ENCODE data around the gene BUD13.

BUD13 gene

DNA sequence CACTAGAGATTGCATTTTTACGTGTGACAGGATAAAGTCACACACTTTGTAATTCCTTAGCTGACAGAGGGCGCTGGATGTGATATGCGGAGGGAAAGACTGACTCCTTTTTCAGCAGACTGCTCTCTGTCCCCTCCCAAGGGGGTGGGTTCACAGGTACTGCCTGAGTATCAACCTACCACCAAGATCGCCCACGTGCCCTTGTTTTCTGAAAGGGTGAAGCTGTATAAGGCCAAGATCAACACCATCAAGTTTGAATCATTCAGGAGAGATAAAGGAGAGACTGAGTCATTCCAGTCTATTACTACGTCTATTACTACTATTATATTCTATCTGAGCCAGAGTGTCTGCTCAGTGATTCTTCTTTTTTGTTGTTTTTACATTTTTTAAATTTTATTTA lies 30.7 kb downstream of the BUD13 start:
- no peak for DNase-seq

DNA sequence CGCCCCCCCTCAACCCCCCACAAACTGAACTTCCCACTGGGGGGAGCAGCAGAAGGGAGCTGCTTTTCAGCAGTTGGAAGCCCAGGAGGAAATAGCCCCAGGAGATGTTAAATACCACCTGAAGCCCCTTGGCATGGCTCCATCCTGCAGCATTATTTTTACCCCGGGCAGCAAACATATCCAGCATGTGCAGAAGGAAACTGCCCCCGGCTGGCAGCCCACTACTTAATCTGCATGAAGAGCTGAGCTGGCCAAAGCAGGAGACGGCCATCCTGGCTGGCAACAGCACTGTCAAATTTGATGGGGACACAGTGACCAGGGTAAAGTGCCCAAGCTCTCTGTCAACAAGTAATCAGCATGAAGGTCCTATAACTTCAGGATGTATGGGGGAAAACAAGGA lies 32.0 kb downstream of the BUD13 start:
- DNase-seq = no peak

DNA sequence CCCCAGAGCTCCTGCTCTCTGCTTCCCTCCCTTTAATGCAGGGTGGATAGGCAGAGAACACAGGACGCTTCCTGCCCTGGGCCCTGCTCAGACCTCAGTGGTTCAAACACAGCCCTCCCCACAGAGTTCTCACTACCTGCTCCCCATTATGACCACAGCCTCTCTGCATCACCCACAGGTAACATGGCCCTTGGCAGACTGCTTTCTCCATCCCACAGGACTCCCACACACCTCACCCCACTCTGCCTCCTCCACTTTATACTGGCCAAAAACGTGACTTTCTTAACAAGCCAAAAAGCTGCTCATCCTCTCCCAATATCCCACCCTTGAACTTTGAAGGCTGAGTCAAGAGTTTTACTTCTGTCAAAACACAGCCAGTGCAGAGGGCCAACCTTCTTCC lies 33.8 kb downstream of the BUD13 start:
- no peak for DNase-seq

DNA sequence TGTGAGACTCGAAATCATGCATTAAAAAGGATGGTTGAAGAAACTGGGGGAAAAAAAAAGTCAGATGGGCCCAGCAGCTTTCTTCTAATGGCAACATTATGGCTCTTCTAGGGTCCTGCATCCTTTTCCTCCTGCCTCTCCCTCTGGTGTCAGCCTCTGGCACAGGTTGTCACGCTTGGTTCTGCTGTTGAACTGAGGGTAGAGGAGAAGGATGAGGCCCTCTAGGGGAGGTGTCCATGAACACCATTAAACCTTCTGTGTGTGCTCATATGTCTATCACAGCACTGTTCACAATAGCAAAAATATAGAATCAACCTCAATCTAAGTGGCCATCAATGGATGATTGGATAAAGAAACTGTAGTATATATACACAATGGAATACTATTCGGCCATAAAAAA lies 36.0 kb downstream of the BUD13 start:
- no peak for DNase-seq

DNA sequence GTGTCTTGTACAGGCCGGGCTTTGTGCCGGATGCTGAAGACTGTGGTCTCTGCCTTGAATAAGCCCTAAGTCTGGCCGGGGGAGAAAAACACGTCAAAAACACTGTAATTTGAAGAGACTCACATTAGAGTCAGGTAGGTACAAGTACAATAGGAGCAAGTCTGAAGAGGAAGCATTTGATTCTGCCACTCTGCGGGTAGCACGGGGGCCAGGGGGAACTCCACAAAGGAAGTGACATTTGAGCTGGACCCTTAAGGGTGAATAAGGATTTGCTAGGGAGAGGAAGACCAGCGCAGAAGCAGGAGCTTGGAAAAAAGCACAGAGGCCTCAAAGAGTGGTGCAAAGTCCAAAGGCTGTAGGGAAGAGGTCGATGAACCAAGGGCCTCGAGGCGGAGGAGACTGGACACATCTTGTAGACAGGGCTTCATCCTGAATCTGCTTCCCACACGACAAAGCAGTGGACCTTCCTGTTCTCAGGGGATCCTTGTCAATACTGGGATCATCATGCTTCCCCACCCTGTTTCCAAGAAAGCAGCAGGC lies 38.7 kb downstream of the BUD13 start:
- no peak for DNase-seq

DNA sequence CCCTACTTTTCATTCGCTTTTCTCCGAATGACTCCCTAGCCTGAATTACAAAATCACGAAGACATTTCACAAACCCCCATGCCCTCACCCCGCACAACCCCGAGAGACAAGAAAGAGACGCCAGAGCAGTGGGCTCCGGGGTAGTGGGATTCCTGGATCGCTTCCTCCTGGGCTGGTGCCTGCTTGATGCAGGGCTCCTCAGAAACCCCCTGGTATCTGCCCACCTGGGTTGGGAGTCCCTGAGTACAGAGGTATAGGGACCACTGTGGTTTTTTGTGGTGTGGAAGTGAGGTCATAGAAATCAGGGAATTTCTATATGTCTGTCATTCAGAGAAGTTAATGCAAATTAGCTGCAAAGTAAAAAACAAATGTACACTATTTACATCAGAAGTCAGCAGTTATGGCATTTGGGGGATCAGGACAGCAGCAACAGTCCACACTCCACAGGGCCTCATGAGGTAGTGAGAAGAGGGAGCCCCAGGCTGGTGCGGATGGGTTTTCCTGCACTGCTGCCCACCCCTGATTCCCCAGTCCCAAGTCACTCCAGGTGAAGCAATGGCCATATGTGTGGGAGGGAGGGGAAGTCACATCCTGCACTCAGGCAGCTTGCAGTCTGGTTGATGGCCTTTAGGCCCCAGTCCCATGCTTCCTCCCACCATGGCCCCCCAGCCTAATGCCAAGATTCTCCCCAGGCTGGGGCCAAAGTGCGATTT lies 39.6 kb downstream of the BUD13 start:
- DNase-seq = no peak

DNA sequence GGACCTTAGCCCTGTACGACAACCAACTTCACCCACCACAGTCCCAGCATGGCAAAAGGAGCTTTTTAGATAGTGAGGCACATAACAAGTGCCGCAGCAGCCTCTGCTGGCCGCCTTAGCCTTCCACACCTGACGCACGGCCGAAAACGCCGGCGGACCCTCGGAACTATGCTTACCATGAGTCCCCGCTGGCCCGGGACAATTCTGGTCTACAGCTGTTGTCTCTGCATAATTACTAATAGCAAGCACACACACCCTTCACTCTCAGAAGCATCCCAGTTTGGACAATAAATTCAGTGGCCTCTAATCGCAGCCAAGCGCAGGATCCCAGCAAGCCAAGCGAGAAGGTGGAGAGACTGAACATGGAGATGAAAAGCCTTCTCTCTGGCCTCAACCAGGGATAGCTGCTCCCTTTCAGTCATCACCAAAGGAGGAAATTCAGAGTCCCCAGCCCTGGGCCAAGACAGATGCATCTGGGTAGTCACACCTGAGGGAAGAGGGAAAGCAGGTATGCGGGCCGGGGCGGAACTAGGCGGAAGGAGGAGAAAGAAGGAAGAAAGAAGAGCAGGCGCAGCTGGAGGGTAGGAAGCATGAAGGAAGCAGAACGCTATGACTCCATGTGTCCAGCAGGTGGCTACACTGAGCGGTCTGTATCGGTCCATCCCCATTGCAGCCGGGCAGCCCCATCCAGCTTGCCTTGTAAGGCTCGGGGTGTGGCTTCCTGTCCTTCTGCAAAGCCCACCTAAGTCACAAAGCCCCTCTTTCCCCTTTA lies 40.3 kb downstream of the BUD13 start:
- DNase-seq = peak; percentile 46

DNA sequence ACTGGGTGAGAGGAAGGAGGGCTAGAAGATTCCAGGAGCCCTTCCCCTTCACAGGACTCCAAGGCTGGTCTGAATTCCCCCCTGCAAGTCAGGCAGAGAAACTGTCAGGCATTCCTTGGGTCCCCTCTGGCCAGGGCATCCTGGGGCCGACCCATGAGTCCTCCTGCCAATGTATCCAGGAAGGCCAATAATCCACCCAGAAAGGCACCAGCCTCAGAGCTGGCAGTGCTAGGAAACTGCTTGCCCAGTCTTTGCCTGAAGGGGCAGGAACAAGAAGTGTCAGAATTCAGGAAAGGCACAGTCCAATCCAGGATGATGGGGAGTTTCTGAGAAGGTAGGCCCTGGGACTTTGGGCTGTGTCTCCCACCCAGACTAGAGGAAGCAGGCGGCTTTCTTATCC lies 41.0 kb downstream of the BUD13 start:
- DNase-seq = no peak

DNA sequence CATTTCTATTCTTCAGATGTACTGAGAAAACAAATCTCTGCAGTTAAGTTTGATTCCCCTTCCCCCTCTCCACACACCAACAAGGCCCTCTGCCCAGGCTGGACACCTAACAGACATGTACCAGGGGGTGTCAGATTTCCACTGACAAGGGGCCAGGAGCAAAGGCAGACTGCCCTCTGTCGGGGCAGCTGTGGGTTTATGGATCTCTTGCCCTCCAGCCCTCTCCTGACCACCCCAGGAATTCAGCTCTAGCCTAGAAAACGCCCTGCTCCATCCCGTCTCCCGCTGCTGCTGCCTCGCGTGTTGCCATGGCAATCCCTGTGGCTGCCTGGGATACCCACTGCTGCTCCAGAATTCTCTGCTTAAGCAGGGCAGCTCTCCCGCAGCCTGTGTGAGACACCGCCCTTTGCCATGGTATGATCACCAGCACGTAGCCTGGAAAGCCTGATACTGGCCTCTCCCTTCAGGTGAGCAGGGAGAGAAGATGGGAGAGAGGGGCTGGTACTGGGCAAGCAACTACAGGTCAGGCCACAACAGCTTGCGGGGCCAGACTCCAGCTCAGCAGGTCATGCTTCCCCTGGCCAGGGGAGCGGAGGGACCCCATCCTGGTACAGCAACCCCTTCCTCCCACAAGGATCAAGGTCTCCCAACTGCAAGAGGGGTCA lies 41.6 kb downstream of the BUD13 start:
- no peak for DNase-seq

DNA sequence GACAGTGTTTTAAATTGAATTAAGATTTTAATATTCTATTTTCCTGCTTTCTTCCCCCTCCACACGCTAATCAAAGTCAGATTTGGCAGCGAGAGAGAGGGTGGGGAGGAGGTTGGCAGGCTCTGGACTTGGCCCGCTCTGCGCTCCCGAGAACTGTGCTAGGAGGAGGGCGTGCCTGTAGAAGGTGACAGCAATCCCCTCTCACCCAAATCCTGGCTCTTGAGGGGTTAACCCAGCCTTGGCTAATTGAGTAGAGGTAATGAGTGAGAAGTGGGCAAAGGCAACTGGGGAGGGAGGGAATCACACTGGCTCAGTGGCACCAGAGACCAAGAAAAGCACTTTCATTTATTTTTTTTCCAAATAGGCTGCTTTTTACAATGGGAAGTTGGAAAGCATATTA lies 42.2 kb downstream of the BUD13 start:
- no peak for DNase-seq

DNA sequence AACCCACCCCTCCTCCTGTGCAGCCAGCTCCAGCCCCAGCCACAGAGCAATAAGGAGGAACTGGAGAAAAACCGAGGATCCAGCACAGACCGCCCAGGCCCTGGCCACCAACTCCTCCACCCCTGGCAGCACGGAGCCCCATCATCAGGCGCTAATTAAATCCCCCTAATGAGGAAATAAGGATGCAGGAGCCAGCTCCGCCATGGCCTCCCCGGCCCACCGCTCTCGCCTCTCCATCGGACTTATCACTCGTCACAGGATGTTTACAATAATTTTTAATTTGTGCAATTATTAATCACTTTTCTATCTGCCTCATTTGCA lies 42.6 kb downstream of the BUD13 start:
- no peak for DNase-seq

DNA sequence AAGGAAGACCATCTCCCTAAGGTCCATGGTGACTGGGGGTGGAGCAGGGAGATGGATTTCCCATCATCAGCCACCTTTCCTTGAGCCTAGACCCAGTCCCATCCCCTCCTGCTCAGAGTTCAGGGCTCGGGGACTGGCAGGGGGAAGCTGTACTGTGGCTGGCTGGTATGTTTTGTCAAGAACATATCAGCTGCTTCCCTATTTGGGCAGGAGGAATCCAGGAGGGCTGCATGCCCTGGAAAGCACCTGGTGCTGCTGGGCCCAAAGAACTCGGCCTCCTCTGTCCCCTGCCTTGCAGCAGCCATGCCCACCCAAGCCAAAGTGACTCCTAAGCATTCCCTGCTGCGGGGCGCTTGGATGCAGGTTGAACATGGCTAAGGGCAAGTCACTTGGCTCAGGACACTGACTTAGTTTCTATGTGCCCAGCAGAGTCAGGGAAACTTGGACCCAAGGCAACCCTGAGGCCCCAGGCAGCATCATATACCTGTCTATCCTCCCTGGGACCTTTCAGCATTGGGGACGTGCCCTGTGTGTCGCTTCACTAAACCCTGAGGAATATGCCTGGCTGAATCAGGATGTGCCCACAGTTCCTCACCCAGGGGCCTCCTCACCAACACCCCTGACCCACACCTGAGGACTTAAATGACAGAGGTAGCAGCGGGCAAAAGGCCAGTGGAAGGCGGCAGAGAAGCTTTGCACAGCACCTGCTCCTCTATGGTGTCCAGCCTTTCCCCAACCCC lies 43.1 kb downstream of the BUD13 start:
- no peak for DNase-seq

DNA sequence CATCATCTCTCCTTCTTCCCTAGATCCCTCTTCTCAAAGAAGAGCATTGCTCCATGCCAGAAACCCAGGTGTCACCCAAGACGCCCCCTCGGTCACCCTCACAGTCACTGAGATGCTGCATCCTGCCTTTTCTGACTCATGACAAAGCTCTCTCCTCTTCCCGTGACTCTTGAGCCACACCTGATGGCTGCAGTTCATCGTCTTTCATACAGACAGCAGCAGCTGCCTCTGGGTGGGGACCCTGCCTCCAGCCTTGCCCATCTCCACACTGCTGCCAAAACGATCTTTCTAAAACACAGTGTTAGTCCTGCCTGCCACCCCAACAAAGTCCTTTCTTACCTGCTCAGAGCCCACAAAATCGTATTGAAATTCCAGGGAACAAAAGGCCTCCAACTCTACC lies 44.8 kb downstream of the BUD13 start:
- DNase-seq = no peak

DNA sequence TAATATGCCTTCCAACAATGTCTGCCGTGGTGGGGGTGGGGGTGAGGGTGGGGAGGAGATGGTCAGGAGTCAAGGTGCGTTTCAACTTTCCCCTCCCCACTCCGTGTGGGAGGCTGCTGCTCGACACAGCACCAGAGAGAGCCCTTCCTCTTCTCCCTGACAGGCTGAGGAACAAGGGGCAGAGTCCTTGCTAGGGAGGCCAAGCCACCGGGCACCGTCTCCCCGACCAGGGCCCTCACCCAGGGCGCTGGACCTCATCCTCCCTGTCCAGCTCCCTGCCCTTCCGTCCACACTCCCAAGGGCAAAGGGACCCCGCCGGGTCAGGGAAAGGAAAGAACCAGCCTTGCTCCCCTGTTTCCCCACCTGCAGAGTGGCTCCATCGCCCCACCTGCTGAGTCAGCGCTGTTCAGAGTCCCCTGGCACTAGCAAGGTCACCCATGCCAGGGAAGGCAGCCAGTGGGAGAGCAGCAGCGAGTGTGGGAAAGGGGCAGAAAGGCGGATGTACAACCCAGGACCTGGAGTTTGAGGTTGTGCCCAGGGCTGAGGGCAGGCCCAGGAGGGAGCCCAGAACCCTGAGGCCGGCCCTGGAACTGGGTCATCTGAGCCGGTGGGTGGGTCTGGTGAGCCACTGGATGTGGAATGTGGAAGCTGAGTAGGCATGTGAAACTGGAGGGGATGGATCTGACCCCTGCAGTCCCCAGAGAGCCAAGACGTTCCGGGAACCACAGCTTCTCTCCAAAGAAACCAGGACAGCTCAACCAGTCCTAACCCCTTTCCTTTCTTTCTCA lies 47.2 kb downstream of the BUD13 start:
- DNase-seq = no peak

DNA sequence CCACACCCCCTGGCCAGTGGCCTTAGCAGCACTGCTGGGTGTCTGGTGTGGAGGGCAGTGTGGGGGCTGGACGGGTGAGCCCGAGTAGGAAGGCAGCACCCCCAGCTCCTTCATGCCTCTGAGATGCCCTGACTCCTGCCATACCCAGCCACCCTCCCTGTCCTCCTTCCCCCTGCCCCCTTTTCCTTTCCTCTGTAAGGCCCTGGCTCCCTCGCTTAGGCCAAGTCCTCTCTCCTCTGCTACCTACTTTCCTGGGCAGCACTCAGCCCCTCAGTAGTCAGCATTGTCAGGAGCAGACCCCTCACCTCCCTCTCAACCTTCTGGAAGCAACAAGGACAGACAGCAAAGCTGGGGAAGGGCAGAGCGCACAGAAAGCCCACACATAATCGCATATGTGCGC lies 48.0 kb downstream of the BUD13 start:
- DNase-seq = no peak

DNA sequence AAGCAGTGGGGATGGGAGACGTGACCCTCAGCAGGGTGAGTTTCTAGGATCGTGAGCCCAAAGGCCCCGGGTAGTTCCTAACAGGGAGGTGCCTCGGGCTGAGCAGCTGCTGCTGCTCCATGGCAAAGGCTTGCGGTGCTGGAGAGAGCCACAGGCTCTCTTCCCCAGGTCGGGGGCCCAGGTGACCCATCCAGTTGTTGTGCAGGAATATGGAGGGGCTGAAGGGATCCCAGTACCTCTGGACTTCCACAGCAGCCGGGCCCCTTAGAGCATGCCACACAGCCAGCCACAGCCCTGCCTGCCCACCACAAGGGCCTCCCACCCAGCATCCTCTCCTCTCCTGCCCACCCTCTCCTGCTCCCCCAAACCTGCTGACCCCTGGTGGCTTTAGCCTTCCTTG lies 49.3 kb downstream of the BUD13 start:
- no peak for DNase-seq

DNA sequence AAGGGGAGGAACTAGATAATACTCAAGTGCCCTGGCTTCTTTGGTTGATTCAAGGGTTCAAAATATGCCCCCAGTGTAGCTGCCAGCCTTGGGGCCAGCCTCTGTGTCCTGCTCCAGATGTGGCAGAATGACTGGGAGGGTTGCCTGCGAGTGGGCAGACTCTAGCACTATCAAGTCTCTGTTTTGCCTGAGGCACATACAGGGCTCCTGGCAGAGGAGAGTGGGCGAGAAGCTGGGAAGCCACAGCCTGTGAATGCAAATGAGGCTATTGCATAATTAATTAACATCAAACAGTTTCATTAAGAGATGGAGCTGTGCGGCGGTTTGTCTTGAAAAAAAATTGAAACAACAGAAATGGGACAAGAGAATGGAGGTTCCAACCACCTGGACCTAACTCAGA lies 50.8 kb downstream of the BUD13 start:
- no peak for DNase-seq

DNA sequence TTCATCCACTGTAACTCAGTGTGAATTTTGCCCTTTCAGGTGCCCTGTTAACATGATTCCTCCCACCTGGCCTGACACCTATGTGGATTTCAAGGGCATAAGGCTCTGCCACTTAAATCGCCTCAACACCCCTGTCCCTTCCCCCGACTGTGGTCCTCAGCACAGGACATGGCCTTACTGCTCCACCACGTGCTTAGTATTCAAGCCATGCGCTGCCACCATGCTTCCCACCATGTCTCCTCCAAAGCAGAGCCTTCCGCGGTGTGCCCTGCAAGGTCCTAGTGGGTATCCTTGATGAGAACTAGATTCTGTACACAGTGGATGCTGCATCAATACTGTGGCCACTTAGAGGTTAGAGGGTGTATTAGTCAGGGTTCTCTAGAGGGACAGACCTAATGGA lies 51.9 kb downstream of the BUD13 start:
- no peak for DNase-seq

DNA sequence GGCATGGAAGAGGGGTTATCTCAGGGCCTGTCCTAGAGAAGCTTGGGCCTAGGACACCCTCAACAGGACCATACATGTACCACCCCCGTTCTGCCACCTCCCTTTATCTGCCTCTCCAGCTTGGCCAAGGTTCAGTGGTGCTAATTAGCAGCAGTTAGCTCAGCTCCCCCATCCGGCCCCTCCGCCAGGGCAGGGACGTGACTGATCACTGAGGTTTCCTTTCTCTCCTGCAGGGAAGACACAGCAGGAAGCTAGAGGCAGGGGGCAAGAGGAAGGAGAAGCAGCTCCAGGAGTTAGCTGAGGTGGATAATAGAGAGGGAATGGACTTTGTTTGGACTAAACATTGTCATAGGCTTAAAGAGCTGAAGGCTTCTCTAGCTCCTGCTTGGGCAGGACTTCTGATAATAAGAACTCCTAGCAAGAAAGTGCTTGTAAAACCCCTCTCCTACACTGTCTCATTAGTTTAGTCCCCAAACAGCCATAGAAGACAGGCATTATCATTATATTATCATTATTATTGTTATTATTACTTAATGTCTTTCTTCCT lies 53.8 kb downstream of the BUD13 start:
- no peak for DNase-seq

DNA sequence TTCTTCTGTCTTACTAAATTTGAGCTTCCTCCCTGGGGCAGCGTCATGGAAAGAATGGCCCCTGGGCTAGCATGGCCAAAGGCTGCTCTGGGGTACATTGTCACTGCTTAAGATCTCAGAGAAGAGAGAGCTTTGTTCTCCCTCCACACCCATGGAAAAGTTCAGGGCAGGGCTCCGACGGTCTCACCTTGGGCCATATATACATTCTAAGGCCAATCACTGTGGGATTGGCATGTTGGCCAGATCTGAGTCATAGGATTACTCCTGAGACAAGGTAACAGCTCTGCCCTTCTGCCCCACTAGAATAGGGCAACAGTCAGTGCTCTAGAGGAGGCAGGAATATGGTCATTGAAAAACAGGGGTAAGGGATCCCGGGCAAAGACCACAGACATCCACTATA lies 56.2 kb downstream of the BUD13 start:
- DNase-seq = no peak

DNA sequence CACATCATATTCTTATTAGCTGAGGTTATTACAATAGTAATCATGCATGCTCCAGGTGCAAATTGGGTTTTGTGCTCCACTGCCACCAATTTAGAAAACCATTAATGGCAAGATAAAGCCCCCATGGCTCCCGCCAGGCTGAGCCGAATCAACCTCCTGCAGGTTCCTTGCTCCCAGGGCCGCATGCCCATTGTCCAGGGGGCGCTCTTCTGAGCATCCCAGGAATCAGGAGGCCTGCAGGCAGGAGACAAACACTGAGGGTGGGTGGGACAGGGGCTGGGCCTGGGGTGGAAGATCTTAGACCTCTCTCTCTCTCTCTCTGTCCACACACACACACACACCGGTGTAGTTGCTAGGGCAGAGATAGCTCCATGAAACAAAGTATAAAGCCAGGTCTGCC lies 57.4 kb downstream of the BUD13 start:
- DNase-seq = no peak

DNA sequence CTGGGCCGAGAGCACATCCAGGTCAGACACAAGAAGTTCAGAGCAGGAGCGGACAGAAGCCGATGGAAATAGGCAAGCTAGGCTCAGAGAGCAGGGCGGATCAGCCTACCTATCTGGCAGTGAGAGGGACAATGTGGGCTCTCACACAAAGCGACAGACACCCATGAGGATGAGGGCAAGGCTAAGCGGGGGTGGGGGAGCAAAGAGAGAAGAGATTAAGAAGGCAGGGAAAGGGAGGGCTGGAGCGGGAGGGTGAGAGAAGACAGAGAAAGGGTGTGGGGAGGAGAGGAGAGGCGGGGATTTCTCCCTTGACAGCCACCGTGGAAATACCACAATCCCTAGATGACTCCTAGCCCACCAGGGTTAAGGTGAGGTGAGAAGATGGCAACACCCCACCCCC lies 57.9 kb downstream of the BUD13 start:
- DNase-seq = no peak

All from CD4-positive, alpha-beta T cell treated with Interleukin-15 for 1 hour (primary cell).